ENCODE results near the gene RASGEF1B.
"Not testable (repeated sequence)": the region's sequence is repeated elsewhere in the genome, so short reads cannot be mapped to it uniquely, and the experiment has no call there.

Gene RASGEF1B

GRCh38 chr4:81485310-81485980 lies 13.7 kb upstream of the RASGEF1B start:
- Histone ChIP-seq H3K27me3 (no peaks in the 10 kb centered on the region; the same call in 1 of the 2 replicates), H3K9me3 (no peaks in the 10 kb centered on the region), H3K4me3 (ENCODE audit: low read depth, low read length) (no peak overlapping the region), H3K36me3 (no peaks in the 10 kb centered on the region), H3K4me1 (no peaks in the 10 kb centered on the region)
- no peak for DNase-seq
- no peak for TF ChIP-seq CTCF (IDR thresholded peaks at IDR 0.05; ENCODE audit: low read depth, low read length)

GRCh38 chr4:81482326-81482725 lies 10.6 kb upstream of the RASGEF1B start:
- no peak for DNase-seq
- no peak overlapping the region for H3K4me3 ChIP-seq (ENCODE audit: low read depth, low read length)
- no peaks in the 10 kb centered on the region for H3K36me3 ChIP-seq
- TF ChIP-seq CTCF (IDR thresholded peaks at IDR 0.05; ENCODE audit: low read depth, low read length), result no peak
- no peaks in the 10 kb centered on the region for H3K9me3 ChIP-seq
- H3K27me3 ChIP-seq, result no peaks in the 10 kb centered on the region; the same call in 1 of the 2 replicates
- no peaks in the 10 kb centered on the region for H3K4me1 ChIP-seq

GRCh38 chr4:81481151-81481550 lies 9.4 kb upstream of the RASGEF1B start:
- no peak for DNase-seq
- Histone ChIP-seq H3K4me3 (ENCODE audit: low read depth, low read length) (no peak overlapping the region), H3K4me1 (no peaks in the 10 kb centered on the region), H3K27me3 (no peaks in the 10 kb centered on the region; the same call in 1 of the 2 replicates), H3K36me3 (no peaks in the 10 kb centered on the region), H3K9me3 (no peaks in the 10 kb centered on the region)
- TF ChIP-seq CTCF (IDR thresholded peaks at IDR 0.05; ENCODE audit: low read depth, low read length), result no peak

GRCh38 chr4:81479573-81479972 lies 7.9 kb upstream of the RASGEF1B start:
- not testable (repeated sequence) for H3K27me3 ChIP-seq; DNase-seq; H3K9me3 ChIP-seq; H3K4me1 ChIP-seq; H3K4me3 ChIP-seq (ENCODE audit: low read depth, low read length); H3K36me3 ChIP-seq

GRCh38 chr4:81473331-81474265 lies 1.9 kb upstream of the RASGEF1B start:
- not testable (repeated sequence) for H3K4me1 ChIP-seq; DNase-seq; H3K36me3 ChIP-seq; H3K4me3 ChIP-seq (ENCODE audit: low read depth, low read length); H3K9me3 ChIP-seq
- peaks cover 38% of the 10 kb centered on the region for H3K27me3 ChIP-seq

GRCh38 chr4:81472281-81473182 lies 825 bp upstream of the RASGEF1B start:
- H3K9me3 ChIP-seq, result no peaks in the 10 kb centered on the region
- no peak; the same call in 1 of the 2 replicates for TF ChIP-seq CTCF (IDR thresholded peaks at IDR 0.05; ENCODE audit: low read depth, low read length)
- H3K36me3 ChIP-seq, result no peaks in the 10 kb centered on the region
- DNase-seq, result peak; percentile 15
- peaks cover 38% of the 10 kb centered on the region for H3K27me3 ChIP-seq
- H3K4me3 ChIP-seq (ENCODE audit: low read depth, low read length), result peak overlapping the region; percentile 67
- no peaks in the 10 kb centered on the region for H3K4me1 ChIP-seq
